ENCODE data around the gene LAMB1.

Gene LAMB1

GRCh38 chr7:107996072-107996882 lies 6.7 kb downstream of the LAMB1 start:
- no peak for DNase-seq

DNA sequence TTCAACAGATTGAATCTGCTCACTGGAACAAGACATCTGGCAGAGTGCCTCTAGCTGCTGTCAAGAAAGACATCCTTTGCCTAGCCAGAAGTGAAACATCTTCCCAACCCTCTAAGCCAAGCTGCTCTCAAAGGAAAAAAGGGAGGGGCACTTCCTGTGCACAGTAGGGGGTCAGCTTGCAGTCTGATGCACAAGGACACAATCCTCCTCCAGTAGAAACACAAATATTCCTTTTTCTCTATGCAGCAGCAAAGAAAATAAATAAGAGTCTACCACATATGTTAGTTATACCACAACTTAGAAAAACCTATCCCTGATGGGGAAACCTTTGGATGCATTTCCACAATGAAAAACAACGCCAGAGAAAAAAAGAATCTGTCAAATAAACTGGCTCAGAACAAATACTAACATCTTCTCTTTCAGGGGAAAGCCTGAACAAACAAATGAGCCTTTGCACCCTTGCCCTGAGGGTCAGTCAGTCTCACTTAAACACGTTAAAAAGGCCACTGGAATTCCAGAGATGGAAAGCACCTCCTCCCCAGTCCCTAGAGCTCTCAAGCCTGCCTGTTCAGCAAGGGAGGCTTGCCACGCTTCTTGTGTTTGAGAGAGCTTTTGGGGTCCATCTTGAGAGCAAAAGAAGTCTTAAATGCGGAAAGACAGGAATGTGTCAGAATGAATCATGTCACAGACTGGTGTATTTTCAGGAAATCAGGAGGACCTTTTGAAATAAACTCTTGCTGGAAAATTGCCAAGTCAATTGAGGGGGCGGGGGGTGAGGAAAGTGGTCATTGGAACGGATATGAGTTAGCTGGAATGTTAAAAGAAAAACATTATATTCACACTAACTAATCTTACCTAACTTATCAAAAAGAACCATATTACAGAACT lies 7.5 kb downstream of the LAMB1 start:
- DNase-seq = no peak

- DNase-seq = no peak
These were observed 8.4 kb downstream of the LAMB1 start for GRCh38 chr7:107994421-107995030.

- no peak for DNase-seq
These were observed 9.1 kb downstream of the LAMB1 start for GRCh38 chr7:107993891-107994291.

DNA sequence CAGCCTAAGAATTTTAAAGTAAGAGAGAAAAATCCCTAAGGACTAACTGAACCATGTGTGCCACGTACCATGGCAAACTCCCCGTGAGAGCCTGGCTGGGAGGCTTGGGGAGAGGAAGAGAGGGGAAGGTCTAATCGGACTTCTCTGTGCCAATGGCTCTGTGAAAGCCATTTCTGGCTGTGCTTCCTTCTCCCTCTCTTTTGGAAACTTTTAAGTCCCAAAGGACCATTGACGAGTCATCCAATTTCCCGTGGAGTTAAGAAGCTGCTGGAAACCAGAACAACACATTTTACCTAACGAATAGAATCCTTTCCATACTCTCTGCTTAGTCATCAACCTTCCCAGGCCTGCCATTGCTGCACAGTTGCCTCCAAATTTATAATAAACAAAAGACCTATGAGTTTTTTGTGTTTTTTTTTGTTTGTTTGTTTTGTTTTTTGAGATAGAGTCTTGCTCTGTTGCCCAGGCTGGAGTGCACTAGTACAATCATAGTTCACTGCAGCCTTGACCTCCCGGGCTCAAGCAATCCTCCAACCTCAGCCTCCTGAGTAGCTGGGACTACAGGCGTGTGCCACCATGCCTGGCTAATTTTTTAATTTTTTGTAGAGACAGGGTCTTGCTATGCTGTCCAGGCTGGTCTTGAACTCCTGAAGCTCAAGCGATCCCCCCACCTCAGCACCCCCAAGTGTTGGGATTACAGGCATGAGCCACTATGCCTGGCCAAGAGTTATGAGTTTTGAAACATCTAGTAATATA lies 13.2 kb downstream of the LAMB1 start:
- no peak for DNase-seq

DNA sequence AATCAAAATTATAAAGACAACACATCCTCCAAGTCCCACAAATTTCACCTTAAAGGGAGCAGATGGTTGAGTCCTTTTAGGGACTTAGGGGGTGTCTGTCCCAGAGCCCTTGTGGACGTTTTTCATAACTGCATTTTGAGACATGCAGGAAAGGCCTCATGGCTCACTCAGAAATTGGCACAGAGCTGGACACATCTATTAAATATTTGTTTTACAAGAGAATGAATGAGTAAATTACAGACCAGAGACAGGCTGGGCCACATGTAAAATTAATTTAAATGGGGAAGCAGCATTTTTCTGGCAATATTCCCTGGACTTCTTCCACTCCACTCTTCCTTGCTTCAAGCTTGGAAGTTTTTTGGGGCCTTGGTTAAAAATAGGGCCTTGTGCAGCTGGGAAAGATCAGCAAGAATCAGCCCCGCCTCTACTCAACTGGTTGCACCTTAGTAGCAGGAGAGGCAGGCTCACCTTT lies 20.0 kb downstream of the LAMB1 start:
- DNase-seq = no peak

- DNase-seq = no peak
These were observed 20.7 kb downstream of the LAMB1 start for GRCh38 chr7:107982042-107982840.

DNA sequence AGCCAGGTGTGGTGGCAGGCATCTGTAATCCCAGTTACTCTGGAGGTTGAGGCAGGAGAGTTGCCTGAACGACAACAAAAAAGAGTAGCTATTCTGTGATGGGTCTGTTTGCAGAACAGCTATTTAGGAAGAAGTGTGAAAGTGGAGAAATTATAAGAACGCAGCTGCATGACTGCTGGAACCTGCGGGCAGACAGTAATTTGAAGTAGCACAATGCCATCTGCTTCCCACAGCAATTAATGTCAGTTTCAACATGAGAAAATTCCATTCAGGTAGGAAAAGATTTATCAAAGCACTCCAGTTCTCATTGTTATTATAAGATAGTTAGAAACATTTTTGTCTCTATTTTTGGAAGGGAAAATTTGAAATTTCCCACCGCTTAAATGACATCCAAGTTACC lies 21.5 kb downstream of the LAMB1 start:
- DNase-seq = no peak

DNA sequence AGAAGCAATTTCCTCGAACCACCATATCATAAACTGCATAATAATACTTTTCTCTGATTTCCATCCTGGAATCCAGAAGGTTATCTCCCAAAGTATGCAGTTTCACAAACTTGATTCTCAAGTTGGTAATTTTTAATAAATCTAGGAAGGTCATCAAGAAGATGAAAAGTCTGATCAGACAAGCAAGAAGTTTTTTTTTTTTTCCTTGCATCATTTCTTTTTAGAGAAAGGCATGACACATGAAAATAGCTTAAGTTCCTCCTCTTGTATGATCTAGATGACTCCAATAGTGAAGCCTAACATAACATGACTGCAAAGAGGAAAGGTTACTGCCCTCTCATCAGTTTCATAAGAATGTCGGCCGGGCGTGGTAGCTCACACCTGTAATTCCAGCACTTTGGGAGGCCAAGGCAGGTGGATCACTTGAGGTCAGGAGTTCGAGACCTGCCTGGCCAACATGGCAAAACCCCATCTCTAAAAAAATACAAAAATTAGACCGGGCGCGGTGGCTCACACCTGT lies 22.2 kb downstream of the LAMB1 start:
- DNase-seq = no peak

DNA sequence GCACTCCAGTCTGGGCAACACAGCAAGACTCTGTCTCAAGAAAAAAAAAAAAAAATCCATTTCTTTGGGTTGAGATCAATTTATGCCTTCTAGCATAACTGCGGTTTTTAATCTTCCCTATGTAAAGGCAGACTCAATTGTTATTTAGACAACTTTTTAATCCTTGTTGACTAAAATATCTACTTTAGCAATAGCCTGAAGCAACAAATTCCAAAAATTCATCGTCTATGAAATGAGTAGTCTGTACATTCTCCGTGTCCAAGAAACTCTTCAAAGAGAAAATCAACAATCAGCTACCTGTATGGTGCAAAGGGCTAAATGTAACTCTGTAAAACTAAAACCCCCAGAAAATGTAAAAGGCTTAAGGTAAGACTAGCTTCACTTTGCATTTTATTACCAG lies 22.8 kb downstream of the LAMB1 start:
- no peak for DNase-seq

DNA sequence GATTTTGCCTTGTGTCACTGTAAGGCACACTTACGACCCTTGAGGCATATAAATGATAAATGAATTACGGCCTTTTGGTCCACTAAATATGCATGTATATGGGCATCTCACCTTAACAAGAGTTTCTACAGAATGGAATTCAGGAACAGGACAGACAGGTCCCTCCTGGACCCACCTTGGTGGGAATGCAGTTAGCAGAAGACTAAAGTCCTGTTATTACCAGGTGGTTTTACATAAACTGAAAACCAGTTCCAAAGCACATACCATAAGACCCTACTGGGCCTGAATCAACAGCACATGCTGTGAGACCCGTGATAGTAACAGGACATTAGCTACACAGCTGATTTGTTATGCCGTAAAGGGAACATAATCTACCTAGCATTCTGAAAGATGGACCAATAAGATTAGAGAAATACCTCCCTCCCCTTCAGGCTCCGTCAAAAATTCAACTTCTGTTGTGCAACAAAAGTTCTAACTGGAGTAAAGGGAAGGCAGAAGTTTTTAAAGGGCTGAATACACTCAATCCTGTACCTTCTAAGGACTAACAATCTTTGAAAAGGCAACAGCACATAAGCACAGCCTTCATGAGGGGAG lies 24.0 kb downstream of the LAMB1 start:
- DNase-seq = no peak

DNA sequence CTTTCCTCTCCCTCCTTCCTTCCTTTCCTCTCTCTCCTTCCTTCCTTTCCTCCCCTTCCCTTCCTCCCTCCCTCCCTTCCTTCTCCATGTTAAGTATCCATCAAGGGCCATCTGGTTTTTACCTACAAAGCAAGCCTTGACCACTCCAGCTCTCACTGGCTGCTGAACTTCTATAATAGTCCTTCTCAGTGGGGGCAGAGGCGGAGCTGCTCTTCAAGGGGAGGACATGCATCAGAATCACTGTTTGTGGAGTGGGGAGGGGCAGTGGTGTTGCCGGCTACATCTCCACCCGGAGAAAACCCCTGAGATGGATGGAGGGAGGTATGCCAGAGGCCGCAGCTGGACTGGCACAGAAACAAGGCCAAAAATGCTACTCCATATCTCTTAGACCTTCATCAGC lies 25.9 kb downstream of the LAMB1 start:
- no peak for DNase-seq

GRCh38 chr7:107976620-107977019 lies 26.3 kb downstream of the LAMB1 start:
- DNase-seq = no peak

DNA sequence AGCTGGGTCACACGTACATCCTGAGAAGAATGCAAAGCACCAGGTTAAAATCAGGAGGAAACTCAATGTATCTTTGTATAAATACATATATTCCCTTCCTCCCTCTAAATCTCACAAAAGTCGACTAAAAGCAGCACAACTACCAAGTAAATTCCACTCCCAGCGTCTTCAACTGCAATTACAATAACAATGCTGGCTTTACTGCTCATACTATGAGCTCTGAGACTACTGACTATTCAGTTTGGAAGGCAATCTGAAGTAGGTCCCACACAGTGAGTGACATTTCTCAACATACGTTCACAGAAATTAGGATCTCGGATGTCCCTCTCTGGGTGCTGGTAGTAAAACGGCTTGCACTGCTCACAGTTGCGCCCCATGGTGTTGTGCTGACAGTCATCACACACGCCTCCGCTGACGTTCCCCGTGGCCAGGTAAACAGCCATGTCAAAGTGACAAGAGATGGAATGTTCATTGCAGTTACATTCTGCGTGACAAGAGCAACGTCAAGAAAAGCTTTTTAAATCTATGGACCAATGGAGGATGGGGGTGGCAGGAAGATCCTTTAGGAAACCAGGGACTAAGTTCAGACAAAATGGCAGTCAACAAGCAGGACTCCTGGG lies 27.5 kb downstream of the LAMB1 start:
- no peak for DNase-seq

- DNase-seq = no peak
These were observed 29.1 kb downstream of the LAMB1 start for GRCh38 chr7:107973861-107974260.

- DNase-seq = no peak
These were observed 30.0 kb downstream of the LAMB1 start for GRCh38 chr7:107972941-107973376.

- DNase-seq = no peak
These were observed 30.9 kb downstream of the LAMB1 start for GRCh38 chr7:107972075-107972482.

GRCh38 chr7:107971613-107972012 lies 31.3 kb downstream of the LAMB1 start:
- no peak for DNase-seq

DNA sequence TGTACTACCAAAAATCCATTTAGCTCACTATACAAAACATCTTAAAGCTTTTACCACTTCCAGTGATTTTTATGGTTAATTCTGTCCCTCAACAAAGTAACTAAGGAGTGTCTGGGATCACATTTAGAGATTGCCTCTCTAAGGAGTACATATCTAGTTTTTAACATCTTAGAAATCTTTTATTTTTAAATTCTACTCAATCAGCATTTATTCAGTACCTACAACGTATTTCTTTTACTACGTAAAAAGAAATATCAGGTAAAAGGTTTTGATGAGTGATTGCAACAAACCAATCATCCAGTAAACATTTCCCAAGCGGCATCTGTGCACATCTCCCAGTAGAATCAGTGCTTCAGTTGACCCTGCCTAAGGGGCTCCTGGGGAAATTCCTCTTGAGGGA lies 31.9 kb downstream of the LAMB1 start:
- DNase-seq = no peak

GRCh38 chr7:107969856-107970255 lies 33.1 kb downstream of the LAMB1 start:
- DNase-seq = no peak

- DNase-seq = no peak
These were observed 34.5 kb downstream of the LAMB1 start for GRCh38 chr7:107968449-107968848.
